ENCODE data around the gene NPDC1. TPM values are rescaled to one million over a fixed set of nuclear protein-coding genes. Genes with fewer than 3 reads are reported as not detected.
"Not testable (repeated sequence)": the region's sequence is repeated elsewhere in the genome, so short reads cannot be mapped to it uniquely, and the experiment has no call there.

Gene NPDC1
- total RNA-seq, 1 donor from 2014 or later: 47.7 TPM

GRCh38 chr9:137037035-137037434 is 8.9 kb downstream of the NPDC1 start:
- no peak overlapping the region for H3K4me3 ChIP-seq (ENCODE audit: low read depth, low read length)
- TF ChIP-seq, protein P1, sequence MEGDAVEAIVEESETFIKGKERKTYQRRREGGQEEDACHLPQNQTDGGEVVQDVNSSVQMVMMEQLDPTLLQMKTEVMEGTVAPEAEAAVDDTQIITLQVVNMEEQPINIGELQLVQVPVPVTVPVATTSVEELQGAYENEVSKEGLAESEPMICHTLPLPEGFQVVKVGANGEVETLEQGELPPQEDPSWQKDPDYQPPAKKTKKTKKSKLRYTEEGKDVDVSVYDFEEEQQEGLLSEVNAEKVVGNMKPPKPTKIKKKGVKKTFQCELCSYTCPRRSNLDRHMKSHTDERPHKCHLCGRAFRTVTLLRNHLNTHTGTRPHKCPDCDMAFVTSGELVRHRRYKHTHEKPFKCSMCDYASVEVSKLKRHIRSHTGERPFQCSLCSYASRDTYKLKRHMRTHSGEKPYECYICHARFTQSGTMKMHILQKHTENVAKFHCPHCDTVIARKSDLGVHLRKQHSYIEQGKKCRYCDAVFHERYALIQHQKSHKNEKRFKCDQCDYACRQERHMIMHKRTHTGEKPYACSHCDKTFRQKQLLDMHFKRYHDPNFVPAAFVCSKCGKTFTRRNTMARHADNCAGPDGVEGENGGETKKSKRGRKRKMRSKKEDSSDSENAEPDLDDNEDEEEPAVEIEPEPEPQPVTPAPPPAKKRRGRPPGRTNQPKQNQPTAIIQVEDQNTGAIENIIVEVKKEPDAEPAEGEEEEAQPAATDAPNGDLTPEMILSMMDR (conservative IDR thresholded peaks at IDR 0.05; ENCODE audit: low read depth, low read length): no peak
- no peak for DNase-seq (ENCODE audit: low read depth)

GRCh38 chr9:137035937-137036336 is 10.0 kb downstream of the NPDC1 start:
- TF ChIP-seq, protein P1 (conservative IDR thresholded peaks at IDR 0.05; ENCODE audit: low read depth, low read length): no peak

GRCh38 chr9:137035507-137035834 is 10.5 kb downstream of the NPDC1 start:
- no peak overlapping the region for H3K4me3 ChIP-seq (ENCODE audit: low read depth, low read length)
- TF ChIP-seq, protein P1 (conservative IDR thresholded peaks at IDR 0.05; ENCODE audit: low read depth, low read length): no peak
- DNase-seq (ENCODE audit: low read depth): no peak

More at GRCh38 chr9:137035937-137036336, 10.0 kb downstream of the NPDC1 start:
- DNase-seq (ENCODE audit: low read depth): no peak
- H3K4me3 ChIP-seq (ENCODE audit: low read depth, low read length): no peak overlapping the region

GRCh38 chr9:137034709-137035506 is 11.1 kb downstream of the NPDC1 start:
- no peak for DNase-seq (ENCODE audit: low read depth)
- TF ChIP-seq, protein P1 (conservative IDR thresholded peaks at IDR 0.05; ENCODE audit: low read depth, low read length): peak; percentile 92
- no peak overlapping the region for H3K4me3 ChIP-seq (ENCODE audit: low read depth, low read length)

- TF ChIP-seq, protein P1 (conservative IDR thresholded peaks at IDR 0.05; ENCODE audit: low read depth, low read length): no peak
- no peak for DNase-seq (ENCODE audit: low read depth)
- no peak overlapping the region for H3K4me3 ChIP-seq (ENCODE audit: low read depth, low read length)
Measured at GRCh38 chr9:137034039-137034708, 11.8 kb downstream of the NPDC1 start.

DNA sequence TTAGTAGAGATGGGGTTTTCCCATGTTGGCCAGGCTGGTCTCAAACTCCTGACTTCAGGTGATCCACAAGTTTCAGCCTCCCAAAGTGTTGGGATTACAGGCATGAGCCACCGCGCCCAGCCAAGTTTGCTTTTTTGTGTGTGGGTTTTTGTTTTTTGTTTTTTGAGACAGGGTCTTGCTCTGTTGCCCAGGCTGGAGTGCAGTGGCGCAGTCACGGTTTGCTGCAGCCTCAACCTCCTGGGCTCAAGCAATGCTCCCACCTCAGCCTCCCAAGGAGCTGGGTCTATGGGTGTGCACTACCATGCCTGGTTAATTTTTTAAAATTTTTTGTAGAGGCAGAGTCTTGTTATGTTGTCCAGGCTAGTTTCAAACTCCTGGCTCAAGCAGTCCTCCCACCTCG is 12.5 kb downstream of the NPDC1 start:
- DNase-seq (ENCODE audit: low read depth); H3K4me3 ChIP-seq (ENCODE audit: low read depth, low read length): not testable (repeated sequence)

- H3K4me3 ChIP-seq (ENCODE audit: low read depth, low read length): no peak overlapping the region
- no peak for DNase-seq (ENCODE audit: low read depth)
- TF ChIP-seq, protein P1 (conservative IDR thresholded peaks at IDR 0.05; ENCODE audit: low read depth, low read length): no peak
Measured at GRCh38 chr9:137032858-137033257, 13.1 kb downstream of the NPDC1 start.
